GM12878 (cell line): ENCODE results near the gene EFTUD2. TPM values are rescaled to one million over a fixed set of nuclear protein-coding genes. Genes with fewer than 3 reads are reported as not detected.
A peak's percentile ranks its signal among the peaks of the same experiment; 100 is the strongest.

Experiments
- ATAC-seq: fragments of 200-7000 bp; cut with Tn5 transposase; 3 replicates; pipeline ENCODE4 v1.9.1; 2020; ENCODE audit warnings: mild to moderate bottlenecking, moderate library complexity
- BruUV-seq: library from RNA; stranded (reverse); fragments of 400-500 nt; replicated peaks from 2 replicates; lab custom pipeline; 2021; lab: Mats Ljungman, UMichigan
- CTCF ChIA-PET: fragments of 300-600 bp; sonication (Branson Sonifier 250); formaldehyde crosslinking; extraction: SDS; loops from one replicate; lab custom pipeline; 2021; ENCODE audit warnings: inconsistent platforms; lab: Yijun Ruan, JAX
- POLR2A ChIA-PET: fragments of 350-600 bp; formaldehyde crosslinking; extraction: SDS; loops from one replicate; lab custom pipeline; 2021; ENCODE audit warnings: inconsistent platforms; lab: Charles Lee
- RAD21 ChIA-PET: fragments of 300-600 bp; sonication (Branson Sonifier 250); formaldehyde crosslinking; loops from one replicate; lab custom pipeline; 2023; ENCODE audit warnings: antibody characterized with exemption; ENCODE audit not compliant: unreplicated experiment; lab: Charles Lee
- SMC1A ChIA-PET: fragments of 300-600 bp; sonication (Branson Sonifier 250); formaldehyde crosslinking; loops from one replicate; lab custom pipeline; 2023; ENCODE audit not compliant: unreplicated experiment, uncharacterized antibody; lab: Charles Lee
- DNase-seq: peaks from one replicate; pipeline ENCODE4 v3.0.0-alpha.2; 2011; ENCODE audit warnings: low read depth, low spot score
- FAIRE-seq: peaks from 3 replicates; lab custom pipeline; 2011; peaks lifted over from hg19 to GRCh38; lab: Jason Lieb, UNC
- H2AFZ ChIP-seq: 2 replicates; pipeline ENCODE4 v1.6.0; 2011; ENCODE audit warnings: low read depth, low read length, control low read depth; ENCODE audit not compliant: control insufficient read depth
- H3K27ac ChIP-seq: 2 replicates; pipeline ENCODE4 v1.5.1; 2011; ENCODE audit warnings: control low read depth; ENCODE audit not compliant: control insufficient read depth, insufficient read depth
- H3K27me3 ChIP-seq, 2 experiments: replicated peaks in 1 of 2; 2 replicates each; pipeline versions ENCODE4 v1.6.0 to v1.6.1; 2011; ENCODE audit warnings: low read length in 1 of 2; ENCODE audit not compliant: control insufficient read depth in 2 of 2, insufficient read depth in 2 of 2
- H3K36me3 ChIP-seq, 2 experiments: 2 replicates each; pipeline ENCODE4 v1.5.1; 2011; ENCODE audit warnings: low read length in 1 of 2; ENCODE audit not compliant: control insufficient read depth in 2 of 2, insufficient read depth in 2 of 2
- H3K4me1 ChIP-seq: 2 replicates; pipeline ENCODE4 v1.6.1; 2011; ENCODE audit warnings: mild to moderate bottlenecking, low read length, moderate library complexity, mixed read lengths; ENCODE audit not compliant: control insufficient read depth, insufficient read depth
- H3K4me2 ChIP-seq: 2 replicates; pipeline ENCODE4 v1.6.0; 2011; ENCODE audit warnings: control low read depth; ENCODE audit not compliant: control insufficient read depth, insufficient read depth
- H3K4me3 ChIP-seq: fragments of 200-600 bp; sonication (generic); 2 replicates; pipeline ENCODE4 v1.5.1; 2016
- H3K79me2 ChIP-seq: 2 replicates; pipeline ENCODE4 v1.6.0; 2011; ENCODE audit warnings: low read length; ENCODE audit not compliant: control insufficient read depth, insufficient read depth
- H3K9ac ChIP-seq: 2 replicates; pipeline ENCODE4 v1.8.0; 2011; ENCODE audit warnings: low read length, control low read depth, mixed read lengths; ENCODE audit not compliant: control insufficient read depth, insufficient read depth
- H3K9me3 ChIP-seq: replicated peaks from 3 replicates; pipeline ENCODE4 v1.5.1; 2011; ENCODE audit warnings: mild to moderate bottlenecking, low read length; ENCODE audit not compliant: control insufficient read depth, insufficient read depth
- H4K20me1 ChIP-seq: 2 replicates; pipeline ENCODE4 v1.6.0; 2011; ENCODE audit not compliant: control insufficient read depth, insufficient read depth
- ASH2L ChIP-seq: fragments of 300-600, 200-600 bp; sonication (generic); IDR thresholded peaks from 2 replicates; pipeline ENCODE4 v1.6.1; 2017; ENCODE audit warnings: low read depth, mild to moderate bottlenecking, borderline replicate concordance
- BHLHE40 ChIP-seq, 2 experiments: fragments of 450-650 bp in 1 of 2; IDR thresholded peaks; 2 replicates each; pipeline ENCODE4 v1.6.1; 2011 to 2017; ENCODE audit warnings: low read depth in 2 of 2, borderline replicate concordance in 1 of 2, improper control_type of control experiment in 1 of 2, low read length in 1 of 2, mild to moderate bottlenecking in 1 of 2
- IRF4 ChIP-seq: IDR thresholded peaks from 2 replicates; pipeline ENCODE4 v1.6.1; 2011; ENCODE audit warnings: low read depth, low read length
- KAT2A ChIP-seq: conservative IDR thresholded peaks from 2 replicates; pipeline ENCODE4 v1.6.1; 2011; ENCODE audit warnings: low read depth, low read length; ENCODE audit not compliant: control insufficient read depth
- LARP7 ChIP-seq: fragments of 450-650 bp; IDR thresholded peaks from 2 replicates; pipeline ENCODE4 v1.6.1; 2017; ENCODE audit warnings: mild to moderate bottlenecking
- MEF2A ChIP-seq: IDR thresholded peaks from 2 replicates; pipeline ENCODE4 v1.6.1; 2011; ENCODE audit warnings: low read depth, mild to moderate bottlenecking, low read length, moderate library complexity; ENCODE audit not compliant: insufficient read depth
- MYB ChIP-seq: fragments of 150-350 bp; IDR thresholded peaks from 2 replicates; pipeline ENCODE4 v1.6.1; 2014; ENCODE audit warnings: mild to moderate bottlenecking, low read depth, low read length, borderline replicate concordance
- NFYB ChIP-seq: IDR thresholded peaks from 2 replicates; pipeline ENCODE4 v1.6.1; 2011; ENCODE audit warnings: low read depth, mild to moderate bottlenecking, low read length, improper control_type of control experiment, moderate library complexity; ENCODE audit not compliant: insufficient read depth
- RB1 ChIP-seq: fragments of 450-650 bp; formaldehyde crosslinking; IDR thresholded peaks from 2 replicates; pipeline ENCODE4 v1.6.1; 2017; ENCODE audit warnings: mild to moderate bottlenecking, borderline replicate concordance
- RBBP5 ChIP-seq: fragments of 200-600 bp; sonication (generic); conservative IDR thresholded peaks from 2 replicates; pipeline ENCODE4 v1.6.1; 2016
- SMAD5 ChIP-seq: IDR thresholded peaks from 2 replicates; pipeline ENCODE4 v1.6.1; 2016; ENCODE audit warnings: antibody characterized with exemption, low read depth
- YY1 ChIP-seq: IDR thresholded peaks from 2 replicates; pipeline ENCODE4 v1.6.1; 2011; ENCODE audit warnings: low read depth, mild to moderate bottlenecking, low read length
- ZNF24 ChIP-seq: fragments of 450-650 bp; IDR thresholded peaks from 2 replicates; pipeline ENCODE4 v1.6.1; 2017; ENCODE audit warnings: antibody characterized with exemption, mild to moderate bottlenecking
- ZNF622 ChIP-seq: fragments of 450-650 bp; IDR thresholded peaks from 2 replicates; pipeline ENCODE4 v1.6.1; 2017; ENCODE audit warnings: mild to moderate bottlenecking, inconsistent platforms
- ZNF687 ChIP-seq: fragments of 450-650 bp; IDR thresholded peaks from 2 replicates; pipeline ENCODE4 v1.6.1; 2017; ENCODE audit warnings: mild to moderate bottlenecking, moderate library complexity
- WGBS: methylation state at CpG from one replicate; pipeline ENCODE4 v1.1.6; 2016; ENCODE audit warnings: low lambda C conversion rate; ENCODE audit not compliant: insufficient replicate concordance, insufficient coverage; ENCODE audit errors: missing lambda C conversion rate; 5-methylcytosine and 5-hydroxymethylcytosine counted together
- in situ Hi-C: fragments of 300-500 bp; cut with MboI; formaldehyde crosslinking; loops from 9 replicates; pipeline ENCODE4 v1.14.3; 2018; ENCODE audit warnings: mixed read lengths
- intact Hi-C: fragments of 100-400 bp; cut with micrococcal nuclease; formaldehyde crosslinking; loops from one replicate; pipeline ENCODE4 v1.14.2; 2022; ENCODE audit not compliant: unreplicated experiment
- polyA plus RNA-seq, 11 experiments: library from polyadenylated mRNA; depleted of rRNA in 4 of 11; unstranded in 6 of 11; stranded (reverse) in 5 of 11; fragments of >200 nt; fragmentation: Nextera tagmentation in 4 of 11; fragmentation: Illumina TruSeq in 1 of 11; extraction: Ambion mirVana in 4 of 11; extraction: Trizol in 1 of 11; gene quantifications; 1 replicate in 1 of 11; 2 replicates in 10 of 11; pipeline versions ENCODE4 v1.2.1 to v1.2.3, GENCODE V29; 2011 to 2016; ENCODE audit warnings: inconsistent platforms in 2 of 11, missing spikeins in 2 of 11, low read depth in 1 of 11
- total RNA-seq, 4 experiments: library from RNA; depleted of rRNA in 3 of 4; stranded (reverse); fragments of >200 nt in 3 of 4; fragmentation: Illumina TruSeq in 1 of 4; extraction: Trizol in 1 of 4; gene quantifications; 2 replicates each; pipeline versions ENCODE4 v1.2.1 to v1.2.3, GENCODE V29; 2013 to 2021
- TF ChIP-seq, protein P1 (sequence below): fragments of 450-650 bp; IDR thresholded peaks from 2 replicates; pipeline ENCODE4 v1.6.1; 2016; ENCODE audit warnings: mild to moderate bottlenecking, moderate library complexity, borderline replicate concordance

The EFTUD2 gene
- total and polyA plus RNA-seq, 10 of the 15 experiments (the other 5 are each of a cell fraction or from before 2014, with no cell fraction given) = 33.0 to 198 (median 126) TPM

DNA sequence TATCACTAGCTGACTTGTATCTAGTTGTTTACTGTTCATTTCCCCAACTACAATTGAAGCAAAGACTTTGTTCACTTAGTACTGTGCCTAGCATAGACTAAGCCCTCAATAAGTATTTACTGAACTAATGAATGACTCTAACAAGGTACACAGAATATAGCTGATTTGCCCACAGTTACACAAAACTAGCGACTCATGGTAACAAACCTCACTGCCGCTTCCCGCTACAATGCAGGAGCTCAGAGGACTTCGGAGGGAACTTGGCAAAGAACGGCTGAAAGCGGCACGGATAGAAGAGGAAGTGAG, 524 bp downstream of the EFTUD2 start (continued):
- TF ChIP-seq KAT2A (no peak), ZNF622 (no peak), BHLHE40 (IDR thresholded peaks at IDR 0.05; ENCODE audit: borderline replicate concordance in 1 of 2, low read depth in 2 of 2, low read length in 1 of 2) (no peak), NFYB (no peak), ZNF24 (peak; percentile 54; the same call in 1 of the 2 replicates), IRF4 (0 out of 2 replicates have a peak, but pooled peaks have one; percentile 10)
- TF ChIP-seq, protein P1, sequence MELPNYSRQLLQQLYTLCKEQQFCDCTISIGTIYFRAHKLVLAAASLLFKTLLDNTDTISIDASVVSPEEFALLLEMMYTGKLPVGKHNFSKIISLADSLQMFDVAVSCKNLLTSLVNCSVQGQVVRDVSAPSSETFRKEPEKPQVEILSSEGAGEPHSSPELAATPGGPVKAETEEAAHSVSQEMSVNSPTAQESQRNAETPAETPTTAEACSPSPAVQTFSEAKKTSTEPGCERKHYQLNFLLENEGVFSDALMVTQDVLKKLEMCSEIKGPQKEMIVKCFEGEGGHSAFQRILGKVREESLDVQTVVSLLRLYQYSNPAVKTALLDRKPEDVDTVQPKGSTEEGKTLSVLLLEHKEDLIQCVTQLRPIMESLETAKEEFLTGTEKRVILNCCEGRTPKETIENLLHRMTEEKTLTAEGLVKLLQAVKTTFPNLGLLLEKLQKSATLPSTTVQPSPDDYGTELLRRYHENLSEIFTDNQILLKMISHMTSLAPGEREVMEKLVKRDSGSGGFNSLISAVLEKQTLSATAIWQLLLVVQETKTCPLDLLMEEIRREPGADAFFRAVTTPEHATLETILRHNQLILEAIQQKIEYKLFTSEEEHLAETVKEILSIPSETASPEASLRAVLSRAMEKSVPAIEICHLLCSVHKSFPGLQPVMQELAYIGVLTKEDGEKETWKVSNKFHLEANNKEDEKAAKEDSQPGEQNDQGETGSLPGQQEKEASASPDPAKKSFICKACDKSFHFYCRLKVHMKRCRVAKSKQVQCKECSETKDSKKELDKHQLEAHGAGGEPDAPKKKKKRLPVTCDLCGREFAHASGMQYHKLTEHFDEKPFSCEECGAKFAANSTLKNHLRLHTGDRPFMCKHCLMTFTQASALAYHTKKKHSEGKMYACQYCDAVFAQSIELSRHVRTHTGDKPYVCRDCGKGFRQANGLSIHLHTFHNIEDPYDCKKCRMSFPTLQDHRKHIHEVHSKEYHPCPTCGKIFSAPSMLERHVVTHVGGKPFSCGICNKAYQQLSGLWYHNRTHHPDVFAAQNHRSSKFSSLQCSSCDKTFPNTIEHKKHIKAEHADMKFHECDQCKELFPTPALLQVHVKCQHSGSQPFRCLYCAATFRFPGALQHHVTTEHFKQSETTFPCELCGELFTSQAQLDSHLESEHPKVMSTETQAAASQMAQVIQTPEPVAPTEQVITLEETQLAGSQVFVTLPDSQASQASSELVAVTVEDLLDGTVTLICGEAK = no peak

- FAIRE-seq (no peak), DNase-seq (no peak), ATAC-seq (no peak)
- Histone ChIP-seq H3K36me3 (peaks cover 0 to 9% of the 10 kb centered on the region in 2 experiments; a peak in 2 of 4 replicates), H3K9ac (no peak overlapping the region), H3K4me3 (no peak overlapping the region), H4K20me1 (no peaks in the 10 kb centered on the region), H3K27ac (no peak overlapping the region), H3K4me2 (no peak overlapping the region), H3K4me1 (peaks cover 3% of the 10 kb centered on the region; the same call in 1 of the 2 replicates), H3K79me2 (peaks cover 45% of the 10 kb centered on the region), H2AFZ (no peak overlapping the region), H3K27me3 (no peaks in the 10 kb centered on the region), H3K9me3 (no peaks in the 10 kb centered on the region)
- ChIA-PET SMC1A (interaction anchor here (1.0 to 1.6 kb wide), 2 partner anchors 10 to 26 kb away, joined by 4 to 6 read pairs; no protein-coding TSS in a partner anchor), RAD21 (no interaction called here), POLR2A (interaction anchor here (0.6 kb wide), 1 partner anchor 93 kb away, joined by 5 read pairs; no protein-coding TSS in a partner anchor), CTCF (interaction anchor here (0.7 kb wide), 1 partner anchor 16 kb away, joined by 3 read pairs; no protein-coding TSS in a partner anchor)
- WGBS = 97% methylated on average over 4 of the region's 4 CpGs
- in situ Hi-C loops = no loop called here
- BruUV-seq = no TSS peak
- intact Hi-C loops = no loop called here
- TF ChIP-seq MEF2A (no peak), SMAD5 (no peak), MYB (no peak), RB1 (no peak), LARP7 (no peak), RBBP5 (no peak), ZNF687 (no peak), ASH2L (no peak), YY1 (no peak)
These were observed 4.6 kb downstream of the EFTUD2 start for GRCh38 chr17:44894642-44895041.
